ENCODE measurements around the gene CNNM2.
"Not testable (repeated sequence)": the region's sequence is repeated elsewhere in the genome, so short reads cannot be mapped to it uniquely, and the experiment has no call there.

CNNM2 gene

DNA sequence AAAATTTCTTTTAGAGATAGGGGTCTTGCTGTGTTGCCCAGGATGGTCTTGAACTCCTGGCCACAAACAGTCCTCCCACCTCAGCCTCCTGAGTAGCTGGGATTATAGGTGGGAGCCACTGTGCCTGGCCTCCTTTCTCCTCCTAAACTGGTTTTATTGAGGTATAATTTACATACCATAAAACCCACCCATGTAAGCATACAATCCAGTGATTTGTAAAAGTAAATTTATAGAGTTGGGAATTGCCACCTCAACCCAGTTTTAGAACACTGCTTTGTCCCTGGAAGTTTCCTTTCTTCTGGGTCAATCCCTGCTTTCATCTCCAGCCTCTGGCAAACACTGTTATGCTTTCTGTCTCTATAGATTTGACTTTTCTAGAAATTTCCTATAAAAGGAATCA lies 49.0 kb downstream of the CNNM2 start:
- Histone ChIP-seq H3K27ac (replicated peaks) (no peak overlapping the region), H3K4me3 (replicated peaks; ENCODE audit: insufficient read depth, low read length) (no peak overlapping the region), H3K27me3 (ENCODE audit: insufficient read depth, poor library complexity, severe bottlenecking) (no peaks in the 10 kb centered on the region)
- TF ChIP-seq, protein P1, sequence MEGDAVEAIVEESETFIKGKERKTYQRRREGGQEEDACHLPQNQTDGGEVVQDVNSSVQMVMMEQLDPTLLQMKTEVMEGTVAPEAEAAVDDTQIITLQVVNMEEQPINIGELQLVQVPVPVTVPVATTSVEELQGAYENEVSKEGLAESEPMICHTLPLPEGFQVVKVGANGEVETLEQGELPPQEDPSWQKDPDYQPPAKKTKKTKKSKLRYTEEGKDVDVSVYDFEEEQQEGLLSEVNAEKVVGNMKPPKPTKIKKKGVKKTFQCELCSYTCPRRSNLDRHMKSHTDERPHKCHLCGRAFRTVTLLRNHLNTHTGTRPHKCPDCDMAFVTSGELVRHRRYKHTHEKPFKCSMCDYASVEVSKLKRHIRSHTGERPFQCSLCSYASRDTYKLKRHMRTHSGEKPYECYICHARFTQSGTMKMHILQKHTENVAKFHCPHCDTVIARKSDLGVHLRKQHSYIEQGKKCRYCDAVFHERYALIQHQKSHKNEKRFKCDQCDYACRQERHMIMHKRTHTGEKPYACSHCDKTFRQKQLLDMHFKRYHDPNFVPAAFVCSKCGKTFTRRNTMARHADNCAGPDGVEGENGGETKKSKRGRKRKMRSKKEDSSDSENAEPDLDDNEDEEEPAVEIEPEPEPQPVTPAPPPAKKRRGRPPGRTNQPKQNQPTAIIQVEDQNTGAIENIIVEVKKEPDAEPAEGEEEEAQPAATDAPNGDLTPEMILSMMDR (IDR thresholded peaks at IDR 0.05; ENCODE audit: insufficient read depth, low read length), result no peak
- DNase-seq (ENCODE audit: low read depth in 1 of 2, low spot score in 1 of 2), result no peak

DNA sequence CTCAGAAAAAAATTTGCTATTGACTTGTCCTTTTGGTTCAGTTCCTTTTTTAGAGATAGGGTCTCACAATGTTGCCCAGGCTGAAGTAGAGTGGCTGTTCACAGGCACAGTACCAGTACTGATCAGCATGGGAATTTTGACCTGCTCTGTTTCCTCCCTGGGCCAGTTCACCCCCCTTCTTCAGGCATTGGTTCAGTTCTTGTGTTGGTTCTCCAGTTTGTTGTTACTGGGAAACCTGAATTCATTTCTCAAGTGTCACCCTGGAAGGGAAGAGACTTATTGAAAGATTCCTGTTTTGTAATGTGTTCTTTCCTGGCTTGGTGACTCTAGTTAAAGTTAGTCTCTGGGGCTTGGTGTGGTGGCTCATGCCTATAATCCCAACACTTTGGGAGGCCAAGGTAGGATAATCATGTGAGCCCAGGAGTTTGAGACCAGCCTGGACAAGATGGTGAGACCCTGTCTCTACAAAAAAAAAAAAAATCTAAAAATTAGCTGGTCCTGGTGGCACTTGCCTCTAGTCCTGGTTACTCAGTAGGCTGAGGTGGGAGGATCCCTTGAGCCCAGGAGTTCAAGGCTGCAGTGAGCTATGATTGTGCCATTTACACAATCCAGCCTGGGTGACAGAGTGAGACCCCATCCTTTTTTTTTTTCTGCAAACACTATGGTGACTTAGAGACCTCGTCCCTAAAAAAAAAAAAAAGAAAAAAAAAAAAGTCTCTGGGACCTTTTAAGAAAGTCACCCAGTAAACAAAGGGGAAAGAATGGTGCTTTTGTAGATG lies 52.7 kb downstream of the CNNM2 start:
- no peak for TF ChIP-seq POLR2AphosphoS5 (IDR thresholded peaks at IDR 0.05; ENCODE audit: low read depth)
- no peak for TF ChIP-seq SPI1 (IDR thresholded peaks at IDR 0.05; ENCODE audit: borderline replicate concordance, low read depth)
- TF ChIP-seq GABPA (IDR thresholded peaks at IDR 0.05; ENCODE audit: low read depth), result no peak
- TF ChIP-seq, protein P2, sequence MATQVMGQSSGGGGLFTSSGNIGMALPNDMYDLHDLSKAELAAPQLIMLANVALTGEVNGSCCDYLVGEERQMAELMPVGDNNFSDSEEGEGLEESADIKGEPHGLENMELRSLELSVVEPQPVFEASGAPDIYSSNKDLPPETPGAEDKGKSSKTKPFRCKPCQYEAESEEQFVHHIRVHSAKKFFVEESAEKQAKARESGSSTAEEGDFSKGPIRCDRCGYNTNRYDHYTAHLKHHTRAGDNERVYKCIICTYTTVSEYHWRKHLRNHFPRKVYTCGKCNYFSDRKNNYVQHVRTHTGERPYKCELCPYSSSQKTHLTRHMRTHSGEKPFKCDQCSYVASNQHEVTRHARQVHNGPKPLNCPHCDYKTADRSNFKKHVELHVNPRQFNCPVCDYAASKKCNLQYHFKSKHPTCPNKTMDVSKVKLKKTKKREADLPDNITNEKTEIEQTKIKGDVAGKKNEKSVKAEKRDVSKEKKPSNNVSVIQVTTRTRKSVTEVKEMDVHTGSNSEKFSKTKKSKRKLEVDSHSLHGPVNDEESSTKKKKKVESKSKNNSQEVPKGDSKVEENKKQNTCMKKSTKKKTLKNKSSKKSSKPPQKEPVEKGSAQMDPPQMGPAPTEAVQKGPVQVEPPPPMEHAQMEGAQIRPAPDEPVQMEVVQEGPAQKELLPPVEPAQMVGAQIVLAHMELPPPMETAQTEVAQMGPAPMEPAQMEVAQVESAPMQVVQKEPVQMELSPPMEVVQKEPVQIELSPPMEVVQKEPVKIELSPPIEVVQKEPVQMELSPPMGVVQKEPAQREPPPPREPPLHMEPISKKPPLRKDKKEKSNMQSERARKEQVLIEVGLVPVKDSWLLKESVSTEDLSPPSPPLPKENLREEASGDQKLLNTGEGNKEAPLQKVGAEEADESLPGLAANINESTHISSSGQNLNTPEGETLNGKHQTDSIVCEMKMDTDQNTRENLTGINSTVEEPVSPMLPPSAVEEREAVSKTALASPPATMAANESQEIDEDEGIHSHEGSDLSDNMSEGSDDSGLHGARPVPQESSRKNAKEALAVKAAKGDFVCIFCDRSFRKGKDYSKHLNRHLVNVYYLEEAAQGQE (IDR thresholded peaks at IDR 0.05; ENCODE audit: insufficient replicate concordance, low read depth), result no peak
- TF ChIP-seq, protein P1 (IDR thresholded peaks at IDR 0.05; ENCODE audit: insufficient read depth, low read length), result no peak
- DNase-seq (ENCODE audit: low read depth in 1 of 2, low spot score in 1 of 2), result no peak
- H3K27ac ChIP-seq (replicated peaks), result no peak overlapping the region
- no peak overlapping the region for H3K4me3 ChIP-seq (replicated peaks; ENCODE audit: insufficient read depth, low read length)
- no peaks in the 10 kb centered on the region for H3K27me3 ChIP-seq (ENCODE audit: insufficient read depth, poor library complexity, severe bottlenecking)

DNA sequence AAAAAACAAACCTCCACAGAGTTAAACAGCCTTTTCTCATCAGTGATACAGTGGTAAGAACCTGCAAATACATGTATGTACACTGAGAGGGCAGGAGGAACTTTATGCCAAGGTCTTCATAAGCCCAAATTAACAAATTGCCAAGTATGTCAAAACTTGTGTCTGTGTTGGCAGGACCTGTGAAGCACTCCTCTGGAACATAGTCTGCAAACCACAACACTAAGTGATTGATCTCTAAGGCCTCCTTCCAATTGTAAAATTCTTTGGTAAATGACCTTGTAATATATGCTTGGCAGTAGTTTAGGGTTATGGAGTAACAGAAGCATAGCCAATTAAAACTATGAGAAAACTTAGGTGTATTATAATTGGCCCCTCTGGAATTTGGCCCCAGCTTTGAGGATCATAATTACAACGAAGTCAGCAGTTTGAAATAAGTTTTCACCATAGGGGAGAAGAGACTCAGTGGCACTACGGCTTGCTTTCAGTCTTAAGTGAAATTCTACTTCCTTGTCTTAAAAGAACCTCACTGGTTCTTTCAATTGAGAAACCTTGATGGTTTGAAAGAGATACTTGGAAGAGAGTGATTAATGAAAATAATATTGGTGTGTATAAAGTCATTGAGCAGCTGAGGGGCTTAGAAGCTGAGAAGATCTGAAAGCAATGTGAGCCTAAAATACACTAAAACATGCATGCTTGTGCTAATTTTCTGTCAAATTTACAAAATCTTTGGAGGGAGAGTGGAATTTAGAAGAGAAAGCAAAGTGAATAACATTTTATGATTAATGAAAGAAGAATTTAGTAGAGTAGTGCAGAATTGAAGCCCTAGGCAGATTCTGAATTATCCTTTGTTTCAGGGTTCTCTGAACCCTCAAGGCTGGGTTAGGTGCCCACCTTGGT lies 57.6 kb downstream of the CNNM2 start:
- Histone ChIP-seq H3K4me3 (replicated peaks; ENCODE audit: insufficient read depth, low read length) (no peak overlapping the region), H3K27me3 (ENCODE audit: insufficient read depth, poor library complexity, severe bottlenecking) (no peaks in the 10 kb centered on the region), H3K27ac (replicated peaks) (no peak overlapping the region)
- TF ChIP-seq GABPA (IDR thresholded peaks at IDR 0.05; ENCODE audit: low read depth) (no peak), SPI1 (IDR thresholded peaks at IDR 0.05; ENCODE audit: borderline replicate concordance, low read depth) (no peak), POLR2AphosphoS5 (IDR thresholded peaks at IDR 0.05; ENCODE audit: low read depth) (no peak)
- TF ChIP-seq, protein P1 (IDR thresholded peaks at IDR 0.05; ENCODE audit: insufficient read depth, low read length), result no peak
- TF ChIP-seq, protein P2 (IDR thresholded peaks at IDR 0.05; ENCODE audit: insufficient replicate concordance, low read depth), result no peak
- DNase-seq (ENCODE audit: low read depth in 1 of 2, low spot score in 1 of 2), result no peak

DNA sequence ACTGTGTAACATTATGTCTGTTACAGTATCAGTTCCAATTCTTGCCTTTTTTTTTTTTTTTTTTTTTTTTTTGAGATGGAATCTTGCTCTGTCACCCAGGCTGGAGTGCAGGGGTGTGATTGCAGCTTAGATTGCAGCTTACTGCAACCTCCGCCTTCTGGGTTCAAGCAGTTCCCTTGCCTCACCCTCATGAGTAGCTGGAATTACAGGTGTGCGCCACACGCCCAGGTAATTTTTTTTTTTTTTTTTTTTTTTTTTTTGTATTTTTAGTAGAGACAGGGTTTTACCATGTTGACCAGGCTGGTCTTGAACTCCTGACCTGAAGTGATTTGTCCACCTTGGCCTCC lies 58.3 kb downstream of the CNNM2 start:
- H3K27ac ChIP-seq (replicated peaks); DNase-seq (ENCODE audit: low read depth in 1 of 2, low spot score in 1 of 2); H3K4me3 ChIP-seq (replicated peaks; ENCODE audit: insufficient read depth, low read length); H3K27me3 ChIP-seq (ENCODE audit: insufficient read depth, poor library complexity, severe bottlenecking): not testable (repeated sequence)
